HG03280 (cell line): ENCODE results near the gene PHACTR1.

Source experiments
- ATAC-seq: cut with Tn5 transposase; IDR thresholded peaks from one replicate; pipeline ENCODE4 v1.9.1; 2021; ENCODE audit warnings: mild to moderate bottlenecking, moderate library complexity; ENCODE audit not compliant: unreplicated experiment

PHACTR1 gene

GRCh38 chr6:13091192-13091591 is 374.6 kb downstream of the PHACTR1 start:
- no peak for ATAC-seq

- ATAC-seq = no peak
These were observed 378.3 kb downstream of the PHACTR1 start for GRCh38 chr6:13094781-13095425.

DNA sequence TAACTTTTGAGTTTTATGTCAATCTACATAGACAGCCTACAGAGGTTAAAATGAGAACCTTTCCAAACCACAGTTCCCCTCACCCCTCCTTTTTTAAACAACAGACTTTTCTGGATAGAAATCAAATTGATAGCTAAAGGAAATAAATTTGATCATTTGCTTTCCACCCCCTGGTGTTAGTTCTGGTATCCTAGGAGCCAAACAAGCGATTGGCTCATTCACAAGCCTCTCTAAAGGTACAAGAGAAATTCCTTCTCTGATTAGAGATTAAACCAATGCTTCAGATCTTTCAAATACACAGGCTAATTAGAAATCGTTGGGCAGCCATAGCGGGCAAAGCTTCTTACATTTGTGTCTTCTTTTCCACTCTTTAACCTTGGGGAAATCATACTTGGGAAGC is 379.5 kb downstream of the PHACTR1 start:
- ATAC-seq = no peak

- no peak for ATAC-seq
These were observed 380.9 kb downstream of the PHACTR1 start for GRCh38 chr6:13097454-13097853.

GRCh38 chr6:13098006-13098405 is 381.4 kb downstream of the PHACTR1 start:
- no peak for ATAC-seq

DNA sequence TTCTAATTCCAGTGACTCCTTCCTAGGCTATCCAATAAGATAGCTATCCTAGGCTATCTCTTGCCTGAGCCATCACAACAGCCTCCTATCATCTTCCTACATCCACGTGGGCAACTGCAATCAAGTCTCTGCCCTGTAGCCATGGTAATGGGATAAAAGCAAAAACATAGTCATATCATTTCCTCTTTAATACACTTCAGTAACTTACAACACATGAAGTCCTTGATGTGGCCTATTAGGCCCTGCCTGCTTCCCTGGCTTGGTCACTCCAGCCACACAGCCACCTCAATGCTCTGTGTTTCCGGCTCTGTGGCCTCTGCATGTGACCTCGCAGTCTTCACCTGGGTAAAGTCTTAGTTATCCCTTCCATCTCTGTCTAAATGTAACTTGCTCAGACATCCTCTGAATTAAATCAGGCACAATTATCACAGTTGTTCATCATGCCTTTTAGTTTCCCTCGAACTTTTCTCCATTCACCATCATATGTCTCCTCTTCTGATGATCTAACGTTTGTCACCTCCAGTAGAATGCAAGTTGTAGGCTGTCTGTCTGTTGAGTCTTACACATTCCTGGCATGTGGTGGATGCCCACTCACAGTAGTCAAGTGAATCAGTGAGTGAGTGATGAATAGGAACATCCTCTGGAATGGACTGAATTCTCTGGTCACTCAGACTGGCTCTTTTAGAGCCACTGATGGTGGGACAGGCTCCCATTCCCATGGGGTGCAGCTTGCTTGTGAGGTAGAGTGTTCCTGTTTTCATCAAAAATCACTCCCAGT is 382.4 kb downstream of the PHACTR1 start:
- no peak for ATAC-seq

- ATAC-seq = no peak
These were observed 383.2 kb downstream of the PHACTR1 start for GRCh38 chr6:13099771-13100170.

DNA sequence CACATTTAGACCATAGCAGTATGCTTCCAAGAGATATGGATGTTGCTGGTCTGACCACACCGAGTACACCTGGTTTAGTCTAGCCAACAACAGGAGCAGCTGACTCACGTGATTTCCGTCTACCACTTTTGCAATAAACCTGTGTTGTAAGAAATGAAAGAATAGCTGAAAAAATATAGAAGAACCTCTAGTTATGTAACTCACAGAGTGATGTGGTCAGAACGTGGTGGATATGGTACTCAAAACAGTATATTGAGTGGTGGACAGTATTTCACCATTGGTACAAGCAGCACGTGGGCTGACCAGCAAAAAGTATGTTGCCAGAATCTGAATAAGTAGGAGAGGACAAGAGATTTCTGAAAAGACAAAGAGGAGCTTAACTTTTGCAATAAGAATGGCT is 384.8 kb downstream of the PHACTR1 start:
- no peak for ATAC-seq

DNA sequence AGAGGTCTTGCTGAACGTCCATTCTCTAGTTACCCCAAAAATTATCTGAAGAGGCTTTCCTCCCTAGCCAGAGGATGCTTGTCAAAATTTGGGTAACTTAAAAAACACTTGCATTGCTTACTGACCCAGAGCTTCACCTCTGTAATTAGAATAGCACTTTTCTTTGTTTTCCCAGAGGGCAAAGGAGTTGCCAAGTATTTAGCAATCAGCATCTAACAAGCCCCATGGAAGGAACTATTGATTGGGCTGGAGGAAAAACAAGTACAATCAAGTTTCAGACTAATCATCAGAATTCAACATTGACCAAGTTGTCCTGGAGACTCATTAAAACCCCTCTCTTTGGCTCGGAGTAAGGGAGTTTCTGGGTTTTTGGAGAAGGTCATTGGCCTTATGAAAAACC is 385.4 kb downstream of the PHACTR1 start:
- no peak for ATAC-seq

DNA sequence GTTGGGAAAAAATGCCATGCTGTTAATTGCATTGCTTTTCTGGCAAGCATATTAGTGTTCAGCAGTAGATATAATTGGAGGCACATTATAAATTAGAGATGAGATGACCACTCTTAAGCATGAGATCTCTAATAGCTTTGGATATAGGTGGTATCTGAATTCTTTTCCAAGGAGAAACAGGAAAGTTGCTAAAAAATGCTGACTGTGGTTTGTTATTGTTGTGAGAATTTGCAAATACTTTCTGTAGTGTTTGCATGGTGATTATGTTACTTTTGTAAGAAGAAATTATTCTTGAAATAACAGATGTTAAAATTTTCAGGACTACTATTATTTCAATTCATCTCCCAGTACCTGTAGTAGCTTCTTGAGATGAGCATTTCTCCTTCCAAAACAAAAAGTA is 386.6 kb downstream of the PHACTR1 start:
- no peak for ATAC-seq

- ATAC-seq = no peak
These were observed 388.6 kb downstream of the PHACTR1 start for GRCh38 chr6:13105139-13105538.

- no peak for ATAC-seq
These were observed 396.4 kb downstream of the PHACTR1 start for GRCh38 chr6:13112921-13113320.

DNA sequence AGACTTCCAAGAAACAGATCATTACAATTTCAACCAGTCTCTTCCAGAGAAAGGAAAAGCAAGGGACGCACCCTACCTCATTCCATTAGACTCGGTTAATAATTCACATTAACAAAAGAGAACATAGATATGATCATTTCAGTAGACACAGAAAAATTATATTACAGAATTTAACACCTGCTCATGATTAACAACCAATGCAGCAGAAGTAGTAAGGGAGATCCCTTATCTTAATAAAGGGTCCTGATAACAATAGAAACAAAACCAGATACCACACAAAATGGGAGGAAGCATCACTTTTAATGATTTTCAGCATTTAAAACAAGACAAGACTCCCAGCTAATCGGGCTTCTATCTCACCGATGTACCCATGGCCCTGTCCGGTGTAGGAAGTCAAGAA is 396.8 kb downstream of the PHACTR1 start:
- ATAC-seq = no peak

DNA sequence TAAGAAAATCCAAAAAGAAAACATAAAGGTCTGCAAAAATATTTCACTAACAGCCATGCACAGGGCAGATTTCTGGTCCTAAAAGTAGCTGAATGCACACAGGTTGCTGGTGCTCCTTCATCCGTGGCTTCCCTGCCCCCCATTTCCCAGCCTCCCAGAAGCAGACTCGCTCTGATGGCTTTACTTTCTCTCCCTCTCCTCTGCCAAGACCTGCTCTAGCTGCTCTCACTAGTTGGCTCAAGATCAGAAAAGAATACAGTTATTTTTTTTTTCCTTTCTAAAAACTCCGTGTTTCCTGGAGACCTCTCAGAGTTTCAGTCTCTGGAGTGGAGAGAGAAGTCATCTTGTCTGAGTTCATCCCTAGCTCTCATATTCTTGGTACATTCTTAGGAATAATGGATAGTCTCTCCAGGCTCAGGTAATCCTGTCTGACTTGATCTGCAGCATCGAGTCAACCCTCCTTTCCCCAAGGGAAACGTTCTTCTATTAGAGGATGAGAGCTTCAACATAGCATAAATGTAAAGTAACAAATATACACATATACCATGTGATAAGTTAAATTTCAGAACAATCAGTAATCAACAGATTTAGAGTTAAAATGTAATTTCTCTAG is 397.5 kb downstream of the PHACTR1 start:
- no peak for ATAC-seq

DNA sequence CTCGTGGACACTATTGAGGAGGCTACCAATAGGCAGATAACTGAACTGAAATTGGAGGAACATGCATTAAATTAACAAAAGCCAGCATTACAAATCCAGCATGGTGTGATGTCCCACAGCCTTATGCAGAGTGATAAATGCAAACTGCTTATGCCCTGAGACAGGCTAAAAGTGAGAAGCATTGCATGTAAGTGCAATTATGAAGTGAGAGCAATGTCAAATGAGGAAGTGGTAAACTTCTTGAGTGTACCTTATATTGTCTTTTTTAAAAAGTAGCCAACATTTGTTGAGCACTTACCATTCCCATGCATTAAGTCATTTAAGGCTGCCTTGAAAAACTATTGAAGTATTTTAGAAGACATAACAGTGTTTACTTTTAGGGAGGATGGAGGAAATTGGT is 399.6 kb downstream of the PHACTR1 start:
- no peak for ATAC-seq

- no peak for ATAC-seq
These were observed 401.0 kb downstream of the PHACTR1 start for GRCh38 chr6:13117570-13117969.

DNA sequence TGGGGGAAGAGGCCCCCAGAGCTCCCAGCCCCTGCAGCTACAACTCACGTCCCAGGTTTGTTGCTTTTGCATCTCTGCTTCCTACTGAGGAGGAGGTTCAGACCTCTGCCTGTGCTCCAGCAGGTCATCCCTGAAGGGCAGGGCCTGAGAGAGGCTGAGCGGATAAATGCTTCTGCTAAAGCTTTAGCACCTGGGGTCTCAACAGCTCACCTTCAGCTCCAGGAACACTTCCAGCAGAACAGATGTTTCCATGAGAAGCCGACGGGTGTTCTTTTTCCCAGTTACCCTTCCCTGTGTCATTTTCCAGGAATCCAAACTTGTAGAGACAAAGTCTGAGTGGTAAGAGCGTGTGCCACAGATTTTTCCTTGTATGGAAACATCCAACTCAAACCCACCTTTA is 403.0 kb downstream of the PHACTR1 start:
- ATAC-seq = no peak

DNA sequence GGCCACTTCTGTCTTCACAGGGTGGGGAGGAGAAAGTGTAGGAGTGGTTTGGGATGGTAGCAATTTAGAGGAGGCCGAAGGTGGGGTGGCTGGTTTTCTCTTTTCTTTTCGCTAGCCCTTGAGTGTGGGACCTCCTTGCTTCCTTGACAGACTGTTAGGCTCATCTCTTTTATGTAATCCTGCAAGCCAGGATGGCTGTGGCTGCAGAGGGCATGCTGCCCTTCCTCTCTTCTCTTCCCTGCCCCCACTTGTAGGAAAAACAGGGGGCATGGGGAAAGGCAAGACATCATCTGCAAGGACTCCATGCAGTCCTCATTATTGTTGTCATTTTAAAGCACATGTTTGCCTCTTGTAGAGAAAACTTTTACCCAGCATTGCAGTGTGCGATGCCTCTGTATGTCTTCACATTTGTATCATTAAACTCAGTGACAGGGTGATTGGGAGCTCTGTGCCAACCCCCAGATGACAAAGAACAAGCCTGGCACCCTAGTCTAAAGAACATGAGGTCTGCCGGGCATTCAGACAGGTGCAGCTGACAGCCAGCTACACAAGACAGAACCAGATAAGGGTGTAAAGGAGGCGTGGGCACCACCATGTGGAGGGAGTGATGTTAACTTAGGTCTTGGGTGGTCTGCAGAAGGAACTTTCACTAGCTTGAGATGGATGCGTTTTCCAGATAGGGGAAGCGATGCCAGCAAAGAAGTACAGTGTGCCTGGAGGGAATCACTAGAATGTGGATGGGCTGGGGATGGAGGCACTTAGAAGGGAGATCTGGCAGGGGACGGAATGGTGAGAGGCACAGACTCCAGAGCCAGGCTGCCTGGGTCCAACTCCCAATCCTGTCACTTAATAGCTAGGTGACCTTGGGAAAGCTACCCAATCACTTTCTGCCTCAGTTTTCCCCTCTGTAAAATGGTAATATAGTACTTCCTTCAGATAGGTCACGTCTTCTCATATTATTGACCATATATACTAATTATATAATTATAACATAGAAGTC is 404.2 kb downstream of the PHACTR1 start:
- no peak for ATAC-seq

DNA sequence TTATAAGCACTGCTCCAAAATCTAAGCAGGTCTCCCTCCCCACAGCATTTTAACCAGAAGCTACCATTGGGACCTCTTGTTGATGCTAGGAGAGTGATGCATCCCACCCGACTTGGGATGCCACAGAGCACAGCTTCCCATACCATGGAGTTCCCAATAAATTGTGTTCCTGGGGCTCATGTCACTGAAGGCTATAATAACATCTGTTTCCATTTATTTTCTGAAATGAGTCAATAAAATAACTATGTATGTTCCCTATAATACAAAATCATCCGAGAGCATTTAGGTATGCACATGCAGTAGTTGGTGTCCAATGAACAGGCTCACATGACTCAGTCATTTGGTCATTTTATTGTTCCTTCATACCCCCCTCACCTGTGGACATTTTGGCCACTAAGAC is 407.6 kb downstream of the PHACTR1 start:
- ATAC-seq = no peak

- no peak for ATAC-seq
These were observed 409.3 kb downstream of the PHACTR1 start for GRCh38 chr6:13125841-13126240.
